Fibroblast of villous mesenchyme (primary cell): ENCODE data around the gene DCAF12. TPM values are rescaled to one million over a fixed set of nuclear protein-coding genes. Genes with fewer than 3 reads are reported as not detected.
"Not testable (repeated sequence)": the region's sequence is repeated elsewhere in the genome, so short reads cannot be mapped to it uniquely, and the experiment has no call there.

Source experiments
- DNase-seq: peaks from one replicate; pipeline ENCODE4 v3.0.0-alpha.2; 2010; ENCODE audit warnings: low read depth
- H3K4me3 ChIP-seq: 2 replicates; pipeline ENCODE4 v1.5.1; 2011; ENCODE audit warnings: low read depth, mild to moderate bottlenecking, low read length
- total RNA-seq: library from RNA; depleted of rRNA; stranded (reverse); fragments of >200 nt; gene quantifications from 2 replicates; pipeline ENCODE4 v1.2.3, GENCODE V29; 2012
- TF ChIP-seq, protein P1 (sequence below): IDR thresholded peaks from 2 replicates; pipeline ENCODE4 v1.5.1; 2012; ENCODE audit warnings: low read depth, mild to moderate bottlenecking, low read length; ENCODE audit not compliant: insufficient read depth

Gene DCAF12
- total RNA-seq, 1 donor, result 29.8 TPM

DNA sequence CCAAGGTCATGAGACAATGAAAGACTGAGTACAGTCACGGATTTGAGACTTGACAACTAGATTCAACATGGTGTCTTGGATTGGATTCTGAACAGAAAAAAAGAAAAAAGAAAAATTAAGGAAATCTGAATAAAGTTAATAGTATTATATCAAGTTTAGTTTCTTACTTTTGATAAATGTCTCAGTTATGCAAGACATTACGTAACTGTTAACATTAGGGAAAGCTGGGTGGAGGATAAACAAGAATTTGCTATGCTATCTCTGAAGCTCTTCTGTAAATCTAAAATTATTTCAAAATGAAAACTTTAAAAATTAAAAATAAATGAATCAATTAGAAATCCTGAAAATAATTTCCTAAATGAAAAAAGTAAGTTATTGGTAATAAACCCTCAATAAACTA lies 14.4 kb upstream of the DCAF12 start:
- peak; percentile 33 for DNase-seq
- TF ChIP-seq, protein P1, sequence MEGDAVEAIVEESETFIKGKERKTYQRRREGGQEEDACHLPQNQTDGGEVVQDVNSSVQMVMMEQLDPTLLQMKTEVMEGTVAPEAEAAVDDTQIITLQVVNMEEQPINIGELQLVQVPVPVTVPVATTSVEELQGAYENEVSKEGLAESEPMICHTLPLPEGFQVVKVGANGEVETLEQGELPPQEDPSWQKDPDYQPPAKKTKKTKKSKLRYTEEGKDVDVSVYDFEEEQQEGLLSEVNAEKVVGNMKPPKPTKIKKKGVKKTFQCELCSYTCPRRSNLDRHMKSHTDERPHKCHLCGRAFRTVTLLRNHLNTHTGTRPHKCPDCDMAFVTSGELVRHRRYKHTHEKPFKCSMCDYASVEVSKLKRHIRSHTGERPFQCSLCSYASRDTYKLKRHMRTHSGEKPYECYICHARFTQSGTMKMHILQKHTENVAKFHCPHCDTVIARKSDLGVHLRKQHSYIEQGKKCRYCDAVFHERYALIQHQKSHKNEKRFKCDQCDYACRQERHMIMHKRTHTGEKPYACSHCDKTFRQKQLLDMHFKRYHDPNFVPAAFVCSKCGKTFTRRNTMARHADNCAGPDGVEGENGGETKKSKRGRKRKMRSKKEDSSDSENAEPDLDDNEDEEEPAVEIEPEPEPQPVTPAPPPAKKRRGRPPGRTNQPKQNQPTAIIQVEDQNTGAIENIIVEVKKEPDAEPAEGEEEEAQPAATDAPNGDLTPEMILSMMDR, result no peak
- H3K4me3 ChIP-seq, result no peak overlapping the region

DNA sequence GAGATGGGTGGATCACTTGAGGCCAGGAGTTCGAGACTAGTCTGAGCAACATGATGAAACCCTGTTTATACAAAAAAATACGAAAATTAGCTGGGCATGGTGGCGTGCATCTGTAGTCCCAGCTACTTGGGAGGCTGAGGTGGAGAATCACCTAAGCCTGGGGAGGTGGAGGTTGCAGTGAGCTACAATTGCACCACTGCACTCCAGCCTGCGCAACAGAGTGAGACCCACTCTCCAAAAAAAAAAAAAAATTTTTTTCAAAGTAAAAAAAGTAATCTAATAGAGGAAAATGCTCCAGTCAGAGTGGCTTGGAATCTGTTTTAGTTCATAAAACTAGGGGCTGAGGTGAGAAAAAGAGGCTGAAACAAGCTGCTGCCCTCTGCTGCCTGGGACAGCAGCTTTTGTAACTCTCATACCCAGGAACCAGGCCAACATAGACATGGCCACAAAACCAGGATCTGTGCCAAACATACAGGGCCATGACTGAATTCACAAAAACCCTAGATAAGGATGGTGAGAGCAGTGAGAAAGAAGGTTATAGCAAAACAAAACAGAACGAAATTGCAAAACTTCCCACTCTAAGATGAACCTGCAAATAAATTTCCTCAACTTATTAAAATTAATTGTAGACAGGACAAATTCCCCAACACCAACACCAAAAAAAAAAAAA lies 13.1 kb upstream of the DCAF12 start:
- no peak overlapping the region for H3K4me3 ChIP-seq
- TF ChIP-seq, protein P1, result peak; percentile 45
- peak; percentile 92 for DNase-seq

DNA sequence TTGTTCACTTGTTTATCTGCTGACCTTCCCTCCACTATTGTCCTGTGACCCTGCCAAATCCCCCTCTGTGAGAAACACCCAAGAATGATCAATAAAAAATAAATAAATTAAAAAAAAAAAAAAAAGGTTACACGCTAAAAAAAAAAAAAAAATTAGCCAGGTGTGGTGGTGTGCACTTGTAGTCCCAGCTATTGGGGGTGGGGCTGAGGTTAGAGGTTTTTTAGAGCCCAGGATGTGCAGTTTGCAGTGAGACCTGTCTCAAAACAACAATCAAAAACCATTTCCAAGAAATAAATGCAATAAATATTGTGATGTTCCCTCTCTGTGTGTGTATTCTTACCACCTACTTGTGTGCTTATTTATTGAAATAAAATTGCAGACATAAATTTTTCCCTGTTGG lies 12.1 kb upstream of the DCAF12 start:
- not testable (repeated sequence) for DNase-seq, H3K4me3 ChIP-seq

DNA sequence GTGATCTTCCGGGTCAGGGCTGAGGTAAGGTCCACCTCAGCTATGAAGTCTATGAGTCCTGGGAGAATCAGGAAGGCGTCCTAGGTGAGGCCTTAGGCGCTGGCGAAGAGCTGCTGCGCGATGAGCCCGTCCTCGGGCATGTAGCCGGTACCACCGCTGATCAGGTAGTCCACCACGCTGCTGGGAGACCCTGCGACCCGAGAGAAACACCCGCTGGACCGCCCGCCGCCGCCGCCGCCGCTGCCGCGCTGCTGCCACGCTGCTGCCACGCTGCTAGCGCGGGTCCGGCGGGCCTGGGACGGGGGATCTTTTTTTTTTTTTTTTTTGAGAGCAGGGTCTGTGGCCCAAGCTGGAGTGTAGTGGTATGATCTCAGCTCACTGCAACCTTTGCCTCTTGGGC lies 8.0 kb upstream of the DCAF12 start:
- DNase-seq, result no peak
- TF ChIP-seq, protein P1, result no peak
- H3K4me3 ChIP-seq, result no peak overlapping the region

DNA sequence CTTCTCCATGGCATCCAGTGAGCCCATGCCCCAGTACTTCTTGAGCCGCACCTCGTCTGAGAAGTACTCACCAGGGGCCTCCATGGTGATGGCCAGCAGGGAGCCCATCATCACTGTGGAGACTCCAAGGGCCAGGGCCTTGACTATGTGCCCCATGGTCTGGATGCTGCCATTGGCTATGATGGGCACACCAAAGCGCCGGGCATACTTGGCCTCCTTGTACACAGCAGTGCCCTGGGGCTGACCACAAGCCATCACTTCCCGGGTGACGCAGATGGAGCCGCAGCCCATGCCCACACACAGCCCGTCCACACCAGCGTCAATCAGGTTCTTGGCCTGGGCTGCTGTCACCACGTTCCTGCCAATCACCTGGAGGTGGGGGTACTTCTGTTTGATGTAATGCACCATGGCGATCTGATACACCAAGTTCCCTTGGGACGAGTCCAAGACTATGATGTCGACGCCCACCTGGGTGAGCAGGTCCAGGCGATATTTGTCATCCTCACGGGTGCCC lies 7.0 kb upstream of the DCAF12 start:
- TF ChIP-seq, protein P1, result no peak
- no peak for DNase-seq
- H3K4me3 ChIP-seq, result no peak overlapping the region

DNA sequence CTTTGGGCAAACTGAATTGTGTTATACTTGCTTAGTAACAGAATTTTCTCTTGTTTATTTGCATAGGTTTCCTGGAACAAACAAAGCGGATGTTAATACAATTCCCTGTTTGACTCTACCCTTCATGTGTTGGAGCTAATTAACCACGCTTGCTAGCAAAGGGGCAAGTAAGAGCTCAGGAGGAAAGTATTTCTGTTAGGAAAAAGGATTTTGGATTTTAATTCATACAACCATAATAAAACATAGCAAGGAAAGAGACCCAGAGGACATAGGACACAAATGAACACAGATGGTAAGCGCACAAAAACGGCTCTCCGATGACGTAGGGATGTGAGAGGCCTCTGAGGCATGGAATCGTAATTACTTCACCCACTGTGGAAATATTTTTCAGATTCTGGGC lies 5.1 kb upstream of the DCAF12 start:
- TF ChIP-seq, protein P1, result no peak
- no peak for DNase-seq
- H3K4me3 ChIP-seq, result no peak overlapping the region

DNA sequence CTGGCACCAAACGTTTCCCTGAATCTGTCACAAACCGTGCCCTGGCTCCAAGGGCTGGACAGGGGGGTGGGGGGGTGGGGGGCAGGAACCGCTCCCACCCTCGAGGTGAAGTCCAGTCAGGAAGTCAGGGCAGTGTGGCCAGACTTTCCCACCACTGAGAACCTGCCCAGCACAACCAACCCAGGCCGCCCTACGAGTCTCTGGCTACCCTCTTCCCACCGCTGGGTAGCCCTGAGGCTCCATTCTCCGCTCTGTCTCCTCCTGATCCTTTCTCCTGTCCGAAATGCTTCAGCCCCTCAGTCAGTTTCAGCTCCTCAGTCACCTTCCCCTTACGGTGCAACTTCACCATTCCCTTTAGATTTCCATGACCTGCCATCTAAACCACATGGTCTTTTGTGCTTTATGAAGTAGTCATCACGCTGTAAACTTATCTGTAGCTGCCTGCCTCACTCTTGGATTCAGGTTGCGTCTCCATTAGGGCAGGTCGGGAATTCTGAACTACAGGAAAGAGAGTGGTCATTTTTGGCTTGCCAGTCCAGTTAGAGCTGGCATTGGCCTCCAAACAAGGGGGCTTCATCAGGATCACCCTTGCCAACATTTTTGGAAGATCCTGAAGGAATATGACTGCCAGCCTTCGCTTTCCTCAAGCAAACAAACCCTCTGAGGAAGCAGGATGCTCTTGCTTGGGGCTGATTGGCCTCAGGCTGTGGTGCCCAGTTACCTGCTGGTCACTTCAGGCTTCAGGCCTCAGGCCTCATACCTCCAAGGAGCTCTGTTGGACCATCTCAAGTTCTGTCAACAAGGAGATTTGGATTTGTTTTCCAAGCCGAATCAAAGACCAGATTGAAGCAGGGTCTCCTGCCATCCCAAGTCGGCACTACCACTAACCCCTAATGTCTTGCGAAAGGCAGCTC lies 794 bp upstream of the DCAF12 start:
- no peak for DNase-seq
- H3K4me3 ChIP-seq, result peak overlapping the region; percentile 88
- TF ChIP-seq, protein P1, result no peak
